HG03064 (cell line): ENCODE results near the gene SCGB3A1.

Experiments
- ATAC-seq: cut with Tn5 transposase; IDR thresholded peaks from one replicate; pipeline ENCODE4 v1.9.1; 2021; ENCODE audit warnings: low read depth; ENCODE audit not compliant: unreplicated experiment

SCGB3A1 gene

DNA sequence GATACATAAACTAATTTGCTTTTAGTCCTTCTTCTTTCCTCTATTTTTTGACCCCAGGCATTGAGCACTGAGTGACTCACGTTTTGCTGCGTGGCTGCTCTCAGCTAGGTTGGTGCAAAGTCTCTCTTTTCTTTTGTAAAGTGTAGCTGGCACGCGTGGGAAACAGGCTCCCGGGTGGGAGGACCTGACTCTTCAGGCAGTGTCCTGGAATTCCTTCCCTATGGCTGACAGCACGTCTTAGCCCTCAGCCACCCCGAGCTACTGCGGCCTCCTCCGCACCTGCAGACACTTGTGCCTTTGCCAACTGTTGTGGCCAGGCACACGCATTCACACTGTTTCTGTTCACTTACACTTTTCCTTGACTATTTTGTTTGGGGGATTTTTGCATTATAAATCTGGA lies 877 bp upstream of the SCGB3A1 start:
- no peak for ATAC-seq

DNA sequence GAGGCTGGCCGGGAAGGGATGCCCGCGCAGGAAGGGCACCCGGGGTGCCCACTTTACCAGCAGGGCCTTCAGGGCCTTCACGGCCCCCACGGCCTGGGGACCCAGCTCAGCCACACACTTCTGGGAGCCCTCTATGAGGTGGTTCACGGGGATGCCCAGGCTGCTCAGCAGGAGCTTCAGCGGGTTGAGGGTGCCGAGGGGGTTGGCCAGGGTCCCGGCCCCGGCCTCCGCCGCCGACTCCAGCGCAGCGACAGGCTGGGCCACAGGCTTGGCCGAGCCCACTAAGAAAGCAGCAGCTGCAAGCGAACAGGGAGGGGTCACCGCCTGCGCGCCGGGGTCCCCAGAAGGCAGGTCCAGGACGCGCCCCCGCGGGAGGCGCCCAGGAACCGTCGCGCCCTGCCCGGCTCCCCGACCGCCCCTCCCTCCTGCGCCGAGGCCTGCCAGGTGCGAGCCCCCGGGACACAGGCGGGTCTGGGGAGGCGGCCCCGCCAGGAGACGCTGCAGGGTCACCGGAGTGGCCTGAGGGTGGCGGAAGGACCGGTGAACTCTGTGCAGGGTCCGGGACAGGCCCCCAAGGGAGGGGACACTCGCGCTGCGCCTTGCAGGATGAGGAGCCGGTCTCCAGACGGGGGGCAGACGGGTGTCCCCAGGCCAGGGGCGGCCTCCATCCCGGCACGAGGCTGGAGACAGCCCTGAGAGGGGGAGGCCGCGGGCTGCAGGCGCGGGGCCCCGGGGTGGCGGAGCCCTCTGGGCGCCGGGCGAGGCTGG lies 572 bp downstream of the SCGB3A1 start:
- no peak for ATAC-seq

DNA sequence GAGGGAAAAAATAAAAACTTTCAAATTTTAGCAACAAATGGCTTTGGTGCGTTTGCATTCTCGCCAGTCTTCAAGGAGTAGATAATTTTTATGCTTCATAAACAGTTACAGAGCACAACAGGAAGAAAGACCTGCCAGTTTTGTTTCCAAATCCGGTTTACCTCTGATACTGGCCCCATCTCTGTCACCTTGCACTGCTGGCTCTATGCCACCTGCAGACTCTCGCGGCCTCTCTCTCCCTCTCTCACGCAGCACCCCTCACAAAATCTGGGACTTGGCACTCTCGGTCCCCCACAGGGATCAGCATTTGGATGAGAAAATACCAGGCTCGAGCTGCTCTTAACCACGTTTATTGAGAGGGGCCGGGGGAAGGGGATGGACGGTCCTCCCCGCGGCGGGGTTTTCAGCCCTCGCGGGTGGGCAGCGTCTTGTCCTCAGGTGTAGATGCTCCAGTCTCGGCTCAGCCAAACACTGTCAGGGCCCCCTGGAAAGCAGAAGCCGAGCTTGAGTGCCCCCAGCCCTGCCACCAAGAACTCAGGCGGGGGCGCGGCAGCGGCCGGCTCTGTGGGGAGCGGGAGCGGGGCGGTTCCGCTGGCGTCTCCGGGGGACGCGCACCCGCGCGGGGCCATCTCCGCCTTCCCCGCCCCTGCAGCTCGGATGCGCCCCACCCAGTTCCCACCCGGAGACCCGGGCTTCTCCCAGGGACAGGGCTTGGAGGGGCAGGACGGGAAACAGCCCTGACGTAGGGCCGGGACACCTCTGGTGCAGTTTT lies 1.3 kb downstream of the SCGB3A1 start:
- ATAC-seq, result no peak

DNA sequence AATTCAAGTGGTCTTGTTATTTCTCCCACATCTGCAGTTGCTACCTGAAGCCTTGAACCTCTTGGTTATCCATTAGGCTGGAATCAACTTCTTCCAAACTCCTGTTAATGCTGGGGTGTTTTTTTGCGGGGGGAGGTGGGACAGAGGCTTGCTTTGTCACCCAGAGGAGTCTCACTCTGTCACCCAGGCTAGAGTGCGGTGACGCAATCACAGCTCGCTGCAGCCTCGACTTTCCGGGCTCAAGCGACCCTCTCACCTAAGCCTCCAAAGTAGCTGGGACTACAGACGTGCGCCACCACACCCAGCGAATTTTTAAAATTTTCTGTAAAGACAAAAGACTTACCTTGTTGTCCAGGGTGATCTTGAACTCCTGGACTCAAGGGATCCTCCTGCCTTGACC lies 4.4 kb downstream of the SCGB3A1 start:
- no peak for ATAC-seq

DNA sequence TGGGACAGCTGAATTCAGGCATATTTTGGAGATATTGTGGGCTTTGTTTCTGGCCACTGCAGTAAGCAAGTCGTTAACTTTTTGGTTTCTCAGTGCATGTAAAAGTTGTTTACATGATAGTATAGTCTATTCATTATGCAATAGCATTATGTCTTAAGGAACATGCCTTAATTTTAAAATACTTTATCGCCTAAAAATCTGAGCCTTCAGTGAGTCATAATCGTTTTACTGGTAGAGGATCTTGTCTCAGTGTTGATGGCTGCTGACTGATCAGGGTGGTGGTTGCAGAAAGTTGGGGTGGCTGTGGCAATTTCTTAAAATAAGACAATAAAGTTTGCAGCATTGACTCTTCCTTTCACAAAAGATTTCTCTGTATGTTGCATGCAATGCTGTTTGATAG lies 5.1 kb downstream of the SCGB3A1 start:
- ATAC-seq, result no peak

DNA sequence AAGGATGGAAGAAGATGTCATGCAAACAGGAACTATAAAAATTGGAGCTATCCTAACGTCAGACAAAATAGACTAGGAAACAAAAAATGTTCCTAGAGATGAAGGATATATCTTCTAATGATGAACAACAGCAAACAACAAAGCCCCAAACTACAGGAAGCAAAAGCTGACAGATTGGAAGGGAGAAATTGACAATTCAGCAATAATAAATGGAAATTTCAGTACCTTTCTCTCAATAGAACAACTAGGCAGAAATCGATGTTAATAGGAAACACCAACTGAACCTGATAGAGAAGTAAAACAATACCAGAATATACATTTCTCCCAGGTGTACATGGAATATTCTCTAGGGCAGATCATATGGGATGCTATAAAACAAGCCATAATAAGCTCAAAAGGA lies 7.6 kb downstream of the SCGB3A1 start:
- ATAC-seq, result no peak

DNA sequence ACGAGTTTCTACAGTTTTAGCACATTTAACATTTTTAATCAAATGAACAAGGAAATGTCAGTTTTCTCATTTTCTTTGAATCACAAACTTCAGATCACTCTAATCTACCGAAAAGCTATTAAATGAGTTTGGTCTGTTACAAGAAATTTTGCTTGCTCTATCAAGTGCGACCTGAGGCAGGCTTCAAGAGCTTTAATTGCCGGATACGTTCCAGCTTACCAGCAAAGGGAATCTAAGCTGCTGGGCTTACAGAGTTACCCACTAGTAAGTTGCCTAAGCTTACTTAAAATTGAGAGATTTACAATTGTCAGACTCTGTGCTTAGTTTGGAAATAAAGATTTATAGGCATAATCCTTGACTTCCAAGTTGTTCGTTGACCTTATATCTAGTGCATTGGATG lies 10.6 kb downstream of the SCGB3A1 start:
- ATAC-seq, result no peak

DNA sequence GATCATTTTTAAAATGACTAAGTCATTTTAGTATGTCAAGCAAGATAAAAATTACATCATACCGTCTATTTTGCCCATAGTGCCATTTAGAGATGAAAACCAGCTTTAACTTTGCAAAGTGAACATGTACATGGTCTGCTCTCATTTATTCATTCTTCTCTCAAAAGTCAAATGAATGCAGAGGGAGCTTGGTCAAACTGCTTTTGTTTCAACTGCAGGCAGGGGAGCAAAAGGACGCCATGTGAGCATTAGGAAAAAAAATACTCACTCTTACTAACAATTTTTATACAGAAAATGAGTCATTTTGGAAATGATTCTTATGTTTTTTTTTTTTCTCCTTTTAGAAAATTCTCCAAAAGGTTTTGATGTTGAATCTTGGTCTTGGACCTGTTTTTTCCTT lies 15.7 kb downstream of the SCGB3A1 start:
- ATAC-seq, result no peak

DNA sequence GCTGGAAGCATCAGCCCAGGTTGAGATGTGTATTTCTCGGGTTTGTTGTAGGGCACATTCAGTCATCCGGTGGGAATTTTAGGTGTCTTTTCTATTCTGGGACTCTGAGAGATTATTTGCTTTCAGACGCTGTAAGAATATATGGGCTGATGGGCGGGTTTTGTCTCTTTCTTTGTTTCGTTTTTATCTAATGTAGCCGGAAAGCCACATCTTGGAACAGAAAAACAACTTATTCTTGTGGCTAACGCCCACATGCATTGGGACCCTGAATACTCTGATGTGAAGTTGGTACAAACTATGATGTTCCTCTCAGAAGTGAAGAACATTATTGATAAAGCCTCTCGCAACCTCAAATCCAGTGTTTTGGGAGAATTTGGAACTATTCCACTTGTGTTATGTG lies 22.4 kb downstream of the SCGB3A1 start:
- ATAC-seq, result no peak

DNA sequence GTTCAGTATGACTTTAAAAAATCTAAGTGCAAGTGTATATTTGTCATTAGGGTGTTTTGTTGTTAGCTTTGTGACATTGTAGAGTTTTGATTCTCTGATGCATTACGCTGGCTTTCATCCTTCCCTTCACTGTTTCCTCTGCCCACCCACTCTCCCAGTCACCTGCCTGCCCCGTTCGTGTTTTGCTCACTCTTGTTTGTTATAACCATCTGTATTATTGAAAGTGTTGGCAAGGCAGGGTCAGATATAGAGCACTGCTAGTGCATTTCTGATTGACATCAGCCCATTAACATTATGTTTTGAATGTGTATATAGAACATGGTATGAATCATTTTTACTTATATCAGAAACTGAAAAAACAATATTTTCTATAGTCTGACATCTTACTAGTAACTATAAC lies 27.3 kb downstream of the SCGB3A1 start:
- ATAC-seq, result no peak

DNA sequence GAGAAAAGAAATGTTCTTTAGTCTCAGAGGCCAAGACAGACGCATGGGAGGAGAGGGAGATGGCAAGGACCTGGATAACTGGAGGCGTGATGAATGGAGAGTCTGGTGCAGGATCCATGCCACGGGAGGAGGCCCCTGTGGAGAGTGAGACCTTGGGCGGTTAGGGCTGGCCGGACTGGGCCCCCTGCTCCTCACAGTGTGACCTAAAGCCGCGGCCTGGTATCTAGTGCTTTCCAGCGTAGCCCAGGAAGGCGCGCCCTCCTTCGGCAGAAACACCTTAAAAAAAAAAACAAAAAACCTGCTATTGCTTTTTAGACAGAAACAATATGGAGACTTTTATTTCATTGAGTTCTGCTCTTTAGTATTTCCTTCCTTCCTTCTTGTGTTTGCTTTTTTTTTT lies 33.1 kb downstream of the SCGB3A1 start:
- no peak for ATAC-seq

DNA sequence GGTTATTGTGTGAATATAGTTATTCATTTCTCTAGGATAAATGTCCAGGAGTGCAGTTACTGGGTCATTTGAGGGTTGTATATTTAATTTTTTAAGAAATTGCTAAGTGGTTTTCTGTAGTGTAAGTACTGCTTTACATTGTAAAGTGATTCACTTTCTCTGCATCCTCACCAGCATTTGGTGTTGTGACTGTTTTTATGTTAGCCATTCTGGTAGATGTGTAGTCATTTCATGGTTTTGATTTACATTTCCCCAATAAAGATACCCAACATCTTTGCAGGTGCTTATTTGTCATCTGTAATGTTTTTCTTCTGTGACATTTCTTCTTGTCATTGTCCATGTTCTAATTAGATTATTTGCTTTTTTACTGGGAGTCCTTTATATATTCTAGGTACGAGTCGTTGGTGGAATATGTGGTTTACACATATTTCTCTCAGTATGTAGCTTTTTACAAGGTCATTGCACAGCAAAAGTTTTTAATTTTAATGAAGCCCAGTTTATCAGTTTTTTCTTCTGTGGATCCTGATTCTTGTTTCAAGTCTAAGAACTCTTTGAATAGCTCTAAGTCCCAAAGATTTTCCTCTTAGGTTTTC lies 34.0 kb downstream of the SCGB3A1 start:
- no peak for ATAC-seq

DNA sequence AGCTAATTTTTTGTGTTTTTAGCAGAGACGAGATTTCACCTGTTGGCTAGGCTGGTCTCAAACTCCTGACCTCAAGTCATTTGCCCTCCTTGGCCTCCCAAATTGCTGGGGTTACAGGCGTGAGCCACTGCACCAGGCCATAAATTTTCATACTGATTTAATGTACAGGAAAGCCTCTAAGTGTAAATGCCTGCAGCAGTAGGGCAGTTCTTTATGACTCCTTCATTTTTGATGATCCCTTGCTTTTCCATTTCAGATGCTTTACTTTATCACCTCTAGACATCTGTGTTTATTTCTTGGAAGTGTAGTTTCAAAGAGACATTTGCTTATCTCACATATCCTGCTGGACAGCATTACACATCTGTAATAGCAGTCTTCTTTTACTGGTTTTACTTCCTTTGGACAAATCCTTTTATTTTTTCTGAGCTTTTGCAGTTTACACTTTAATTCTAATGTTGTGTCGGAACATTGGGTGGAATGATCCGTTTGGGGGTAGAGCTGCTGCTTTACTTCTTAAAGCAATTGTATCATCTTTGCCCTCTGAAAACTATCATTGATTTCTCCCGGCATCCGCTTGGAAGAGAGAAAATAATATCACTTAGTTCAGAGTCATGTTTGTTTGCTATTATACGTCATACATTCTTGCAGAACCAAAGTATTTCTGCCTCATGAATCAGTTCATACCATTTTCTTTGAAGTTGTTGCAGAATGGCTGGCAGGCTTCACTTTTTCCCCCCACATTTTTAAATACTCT lies 36.0 kb downstream of the SCGB3A1 start:
- ATAC-seq, result no peak

DNA sequence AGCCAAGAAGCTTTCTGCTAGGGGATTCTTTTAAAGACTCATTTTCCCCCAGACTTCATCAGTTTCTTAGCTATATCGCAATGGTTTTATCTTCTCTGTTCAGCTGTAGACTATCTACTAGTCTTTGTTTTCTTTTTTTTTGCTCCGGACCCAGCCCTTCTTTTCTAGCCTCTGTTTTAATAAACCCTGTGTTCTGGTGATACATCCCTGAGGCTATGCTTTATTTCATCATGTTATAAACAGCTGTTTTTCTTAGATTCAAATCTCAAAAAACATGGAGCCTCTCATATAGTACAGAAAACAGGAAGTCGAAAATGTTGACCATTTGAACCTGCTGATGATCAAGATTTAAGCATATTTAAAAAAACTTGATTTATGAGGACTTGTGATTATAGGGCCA lies 37.8 kb downstream of the SCGB3A1 start:
- ATAC-seq, result no peak

DNA sequence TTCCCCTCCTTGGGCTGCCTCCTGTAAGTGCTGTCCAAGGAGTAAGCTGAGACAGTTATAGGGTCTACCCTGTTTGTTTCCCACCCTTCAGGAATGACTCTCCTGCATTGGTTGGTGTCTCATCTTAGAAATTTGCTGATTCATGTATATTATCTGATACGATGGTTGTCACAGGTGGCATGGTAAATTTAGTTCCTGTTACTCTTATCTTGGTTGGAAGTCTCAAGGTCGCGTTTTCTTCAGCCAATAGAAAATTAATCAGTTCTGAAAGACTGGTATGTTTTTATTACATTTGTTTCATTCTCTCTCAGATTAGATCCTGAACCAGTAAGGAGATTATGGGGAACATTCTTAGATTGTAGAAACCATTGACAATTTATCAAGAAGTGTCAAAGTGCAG lies 42.7 kb downstream of the SCGB3A1 start:
- no peak for ATAC-seq

DNA sequence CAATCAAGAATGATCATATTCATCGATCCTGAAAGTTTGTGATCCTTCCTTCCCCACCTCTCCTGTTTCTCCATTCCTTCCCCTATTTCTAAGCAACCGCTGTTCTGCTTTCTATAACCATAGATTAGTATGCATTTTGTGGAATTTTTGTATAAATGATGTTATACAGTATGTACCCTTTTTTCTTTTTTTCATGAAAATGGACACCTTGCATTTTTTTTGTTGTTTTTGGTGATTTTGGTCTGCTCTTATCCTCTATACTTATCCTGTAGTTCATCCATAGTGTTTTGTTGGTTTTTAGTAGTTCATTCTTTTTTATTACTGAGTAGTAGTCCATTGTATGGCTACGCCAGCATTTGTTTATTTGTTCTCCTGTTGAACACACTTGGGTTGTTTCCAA lies 46.1 kb downstream of the SCGB3A1 start:
- no peak for ATAC-seq

DNA sequence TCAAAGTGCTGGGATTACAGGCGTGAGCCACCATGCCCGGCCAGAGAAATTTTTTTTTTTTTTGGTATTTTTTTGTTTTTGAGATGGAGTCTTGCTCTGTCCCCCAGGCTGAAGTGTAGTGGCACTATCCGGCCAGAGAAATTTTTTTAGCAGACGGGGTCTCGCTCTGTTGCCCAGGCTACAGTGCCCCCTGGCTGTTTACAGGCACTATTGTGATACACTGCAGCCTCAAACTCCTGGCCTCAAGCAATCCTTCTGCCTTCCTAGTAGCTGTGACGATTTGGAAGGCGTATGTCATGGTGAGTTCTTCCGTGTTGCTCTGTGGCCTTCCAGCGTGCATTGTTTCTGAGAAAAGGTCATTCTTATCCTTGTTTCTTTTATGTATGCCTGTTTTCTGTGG lies 49.6 kb downstream of the SCGB3A1 start:
- ATAC-seq, result no peak
